GM12891 (cell line): ENCODE results near the gene CCDC73.
"Not testable (repeated sequence)": the region's sequence is repeated elsewhere in the genome, so short reads cannot be mapped to it uniquely, and the experiment has no call there.

Experiments
- DNase-seq: peaks from one replicate; pipeline ENCODE4 v3.0.0; 2011; ENCODE audit warnings: low spot score; ENCODE audit not compliant: insufficient read length
- FAIRE-seq: peaks from 2 replicates; lab custom pipeline; 2011; peaks lifted over from hg19 to GRCh38; lab: Jason Lieb, UNC
- PAX5 ChIP-seq: IDR thresholded peaks from 2 replicates; pipeline ENCODE4 v1.6.1; 2011; ENCODE audit warnings: low read length, moderate library complexity, mild to moderate bottlenecking; ENCODE audit not compliant: insufficient read depth, severe bottlenecking
- POLR2A ChIP-seq: IDR thresholded peaks from 2 replicates; pipeline ENCODE4 v1.6.1; 2011; ENCODE audit warnings: low read depth, low read length, control low read depth
- POLR2AphosphoS5 ChIP-seq: IDR thresholded peaks from 2 replicates; pipeline ENCODE4 v1.6.1; 2011; ENCODE audit warnings: low read depth, low read length, control low read depth
- POU2F2 ChIP-seq: IDR thresholded peaks from 2 replicates; pipeline ENCODE4 v1.6.1; 2011; ENCODE audit warnings: low read depth, mild to moderate bottlenecking, control low read depth, low read length, moderate library complexity
- SPI1 ChIP-seq: IDR thresholded peaks from 2 replicates; pipeline ENCODE4 v1.6.1; 2011; ENCODE audit warnings: low read depth, low read length, control low read depth
- TAF1 ChIP-seq: IDR thresholded peaks from 2 replicates; pipeline ENCODE4 v1.6.1; 2011; ENCODE audit warnings: low read depth, low read length, control low read depth

CCDC73 gene

GRCh38 chr11:32829680-32830412, 35.4 kb upstream of the CCDC73 start, which contains the start of gene PRRG4:
TSS of gene PRRG4 (plus strand) at chr11:32829927. CDS start at chr11:32830530, 603 bp downstream.
- TF ChIP-seq POLR2AphosphoS5 (no peak), TAF1 (no peak), POLR2A (no peak), PAX5 (no peak)
- FAIRE-seq = peak; percentile 94
- peak; percentile 62 for DNase-seq

DNA sequence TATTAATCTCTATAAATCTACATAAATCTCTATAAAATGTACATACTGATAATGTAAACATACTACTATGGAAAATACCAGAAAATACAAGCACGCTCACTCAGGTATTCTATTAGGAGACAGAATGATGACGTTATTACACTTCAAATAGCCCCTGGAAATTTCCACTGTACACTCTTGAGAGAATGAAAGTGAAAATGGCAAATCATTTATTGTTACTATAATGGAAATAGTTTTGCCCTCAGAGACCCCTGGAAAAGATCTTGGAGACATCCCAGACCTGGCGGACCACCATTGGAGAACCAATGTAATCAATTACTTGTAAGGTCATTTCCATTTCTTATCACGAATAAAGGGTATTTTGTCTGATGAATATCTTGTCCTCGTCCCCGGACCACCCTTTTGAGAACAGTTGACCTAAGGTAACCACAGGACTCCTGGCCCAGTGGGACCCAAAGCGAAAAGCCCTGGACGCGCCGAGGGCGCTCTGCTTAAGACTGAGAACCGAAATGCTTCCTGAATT, 34.8 kb upstream of the CCDC73 start:
- DNase-seq = no peak
- TF ChIP-seq PAX5 (no peak), POLR2A (peak; percentile 63), SPI1 (no peak), POU2F2 (no peak), TAF1 (0 out of 2 replicates have a peak, but pooled peaks have one; percentile 36), POLR2AphosphoS5 (no peak)
- no peak for FAIRE-seq

DNA sequence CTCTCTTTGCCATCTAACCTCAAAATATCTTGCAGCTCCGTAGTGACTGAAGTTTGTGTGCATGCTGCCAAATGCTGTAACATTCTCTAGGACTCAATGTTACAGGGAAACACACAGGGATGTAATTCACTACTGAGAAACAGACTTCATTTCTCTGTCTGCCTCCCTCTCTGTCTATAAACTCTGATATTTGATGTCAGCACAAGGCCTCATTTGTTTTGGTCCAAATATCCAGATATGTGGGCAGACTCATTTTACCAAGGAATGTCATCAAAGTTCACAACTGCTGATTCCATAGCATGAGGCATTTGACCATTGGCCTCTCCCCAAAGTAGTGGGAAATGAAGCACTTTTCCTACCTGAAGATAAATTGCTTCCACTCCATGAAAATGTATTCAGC, 32.8 kb upstream of the CCDC73 start:
- DNase-seq (no peak), FAIRE-seq (peak; percentile 16)
- TF ChIP-seq PAX5 (no peak), SPI1 (no peak), TAF1 (no peak), POLR2A (no peak), POU2F2 (no peak), POLR2AphosphoS5 (no peak)

DNA sequence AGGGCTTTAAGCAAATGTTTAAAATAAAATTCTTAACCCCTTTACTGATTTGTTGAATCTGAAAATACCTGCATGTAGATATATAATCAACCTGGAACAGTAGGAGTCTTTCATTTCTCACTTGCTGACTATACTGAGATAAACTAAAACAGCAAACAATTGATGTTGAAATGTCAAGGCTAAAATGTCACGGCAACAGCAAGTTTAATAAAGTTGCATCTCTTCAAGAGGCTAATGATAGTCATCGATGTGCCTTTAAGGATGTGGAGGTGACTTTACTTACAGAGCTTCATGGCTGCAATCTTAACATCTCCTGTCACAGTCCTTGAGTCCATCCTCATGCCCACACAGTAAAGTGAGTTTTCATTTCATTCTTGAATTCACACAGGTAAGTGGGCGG, 31.7 kb upstream of the CCDC73 start:
- TF ChIP-seq POLR2AphosphoS5 = no peak
- TF ChIP-seq SPI1 = no peak
- no peak for TF ChIP-seq TAF1
- DNase-seq = no peak
- FAIRE-seq = no peak

- DNase-seq, FAIRE-seq: not testable (repeated sequence)
Observed at GRCh38 chr11:32823617-32824016, 29.2 kb upstream of the CCDC73 start.

DNA sequence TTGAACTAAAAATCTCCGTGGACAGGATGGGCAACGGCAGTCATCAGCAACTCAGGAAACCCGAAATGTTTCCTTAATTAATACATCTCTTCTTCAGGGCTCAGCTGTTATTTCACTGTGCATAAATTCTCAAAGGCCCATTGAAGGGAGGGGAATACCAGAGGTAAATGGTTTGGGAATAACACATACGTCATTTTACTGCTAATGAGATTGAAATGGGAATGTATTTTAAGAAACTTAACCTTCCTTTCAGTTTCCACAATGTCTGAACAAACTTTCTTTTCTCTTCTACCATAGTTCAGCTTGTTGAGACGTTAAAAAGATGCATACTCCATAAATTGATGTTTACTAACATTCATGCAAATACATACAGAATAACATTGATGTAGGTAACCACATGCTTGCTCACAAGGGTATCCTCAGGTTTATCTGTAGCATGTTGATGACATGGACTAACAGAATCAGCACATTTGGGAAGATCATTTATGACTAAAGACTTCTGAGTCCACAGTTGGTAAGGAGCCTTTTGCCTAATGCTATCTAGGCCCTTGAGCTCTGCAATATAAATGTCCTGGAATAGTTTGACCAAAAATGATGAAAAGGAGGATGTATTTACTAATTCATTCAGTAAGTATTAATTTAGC, 27.6 kb upstream of the CCDC73 start:
- no peak for DNase-seq
- peak; percentile 61 for FAIRE-seq
- TF ChIP-seq SPI1 = no peak
- no peak for TF ChIP-seq POLR2A
- TF ChIP-seq TAF1 = no peak
- TF ChIP-seq POU2F2 = no peak

- TF ChIP-seq POU2F2 (no peak), TAF1 (no peak), SPI1 (no peak), POLR2A (no peak), POLR2AphosphoS5 (no peak), PAX5 (no peak)
- no peak for DNase-seq
- no peak for FAIRE-seq
Observed at GRCh38 chr11:32821517-32821916, 27.1 kb upstream of the CCDC73 start.

DNA sequence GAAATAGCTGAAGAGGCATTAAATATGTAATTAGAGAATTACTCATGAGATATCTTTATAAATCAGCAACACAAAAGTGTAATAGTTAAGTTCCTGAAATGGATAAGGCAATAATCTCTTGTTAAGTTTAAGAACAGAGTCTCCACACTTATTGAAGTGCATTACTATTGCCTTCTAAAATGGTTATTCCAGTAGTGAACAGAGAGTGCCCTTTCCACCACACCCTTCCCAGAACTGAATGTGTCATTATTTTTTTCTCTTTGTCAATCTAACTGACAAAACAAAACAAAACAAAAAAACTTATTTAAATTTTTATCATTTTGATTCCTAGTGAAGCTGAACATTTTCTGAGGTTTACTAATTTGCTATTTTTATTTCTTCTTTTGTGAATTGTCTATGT, 26.0 kb upstream of the CCDC73 start:
- TF ChIP-seq POU2F2 = no peak
- TF ChIP-seq SPI1 = no peak
- no peak for TF ChIP-seq TAF1
- TF ChIP-seq PAX5 = no peak
- no peak for TF ChIP-seq POLR2A
- no peak for TF ChIP-seq POLR2AphosphoS5
- no peak for DNase-seq
- FAIRE-seq = no peak

- no peak for FAIRE-seq
- TF ChIP-seq PAX5 (no peak), POLR2AphosphoS5 (no peak), TAF1 (no peak), POU2F2 (no peak), POLR2A (no peak), SPI1 (no peak)
- no peak for DNase-seq
Observed at GRCh38 chr11:32819187-32819586, 24.7 kb upstream of the CCDC73 start.

- peak; percentile 51 for FAIRE-seq
- no peak for DNase-seq
- TF ChIP-seq POLR2AphosphoS5 (no peak), PAX5 (no peak), SPI1 (no peak), POLR2A (no peak), TAF1 (no peak), POU2F2 (no peak)
Observed at GRCh38 chr11:32817852-32818183, 23.4 kb upstream of the CCDC73 start.
